HG03432 (cell line): ENCODE results near the gene ANKS1B.

Experiments
- ATAC-seq: cut with Tn5 transposase; IDR thresholded peaks from one replicate; pipeline ENCODE4 v1.9.1; 2021; ENCODE audit warnings: mild to moderate bottlenecking, moderate library complexity; ENCODE audit not compliant: unreplicated experiment

The ANKS1B gene

GRCh38 chr12:99142651-99143050 lies 842.1 kb downstream of the ANKS1B start:
- no peak for ATAC-seq

GRCh38 chr12:99140017-99140720 lies 844.6 kb downstream of the ANKS1B start:
- no peak for ATAC-seq

- no peak for ATAC-seq
Measured at GRCh38 chr12:99138393-99138792, 846.3 kb downstream of the ANKS1B start.

GRCh38 chr12:99137124-99137855 lies 847.4 kb downstream of the ANKS1B start:
- no peak for ATAC-seq

GRCh38 chr12:99136516-99136915 lies 848.2 kb downstream of the ANKS1B start:
- no peak for ATAC-seq

- ATAC-seq = no peak
Measured at GRCh38 chr12:99135376-99135775, 849.4 kb downstream of the ANKS1B start.

- no peak for ATAC-seq
Measured at GRCh38 chr12:99133401-99133800, 851.3 kb downstream of the ANKS1B start.

- ATAC-seq = peak; percentile 42
Measured at GRCh38 chr12:99131751-99132199, 853.0 kb downstream of the ANKS1B start.

GRCh38 chr12:99130808-99131553 lies 853.8 kb downstream of the ANKS1B start:
- peak; percentile 97 for ATAC-seq

- ATAC-seq = no peak
Measured at GRCh38 chr12:99128246-99128802, 856.4 kb downstream of the ANKS1B start.

GRCh38 chr12:99122959-99123358 lies 861.8 kb downstream of the ANKS1B start:
- ATAC-seq = no peak

- ATAC-seq = no peak
Measured at GRCh38 chr12:99122496-99122895, 862.2 kb downstream of the ANKS1B start.

GRCh38 chr12:99121546-99121945 lies 863.2 kb downstream of the ANKS1B start:
- ATAC-seq = no peak

GRCh38 chr12:99119943-99120342 lies 864.8 kb downstream of the ANKS1B start:
- ATAC-seq = no peak

GRCh38 chr12:99119449-99119848 lies 865.3 kb downstream of the ANKS1B start:
- ATAC-seq = no peak

GRCh38 chr12:99111600-99111999 lies 873.1 kb downstream of the ANKS1B start:
- no peak for ATAC-seq

GRCh38 chr12:99110868-99111267 lies 873.9 kb downstream of the ANKS1B start:
- ATAC-seq = no peak

GRCh38 chr12:99110212-99110611 lies 874.5 kb downstream of the ANKS1B start:
- ATAC-seq = no peak

GRCh38 chr12:99108924-99109323 lies 875.8 kb downstream of the ANKS1B start:
- ATAC-seq = no peak

- ATAC-seq = no peak
Measured at GRCh38 chr12:99099786-99100185, 885.0 kb downstream of the ANKS1B start.

GRCh38 chr12:99097171-99097570 lies 887.6 kb downstream of the ANKS1B start:
- no peak for ATAC-seq
